Ovary (tissue), 3 donors: ENCODE measurements around the gene MEG3.

Experiments
- CTCF ChIP-seq, 3 donors: fragments of 450-650 bp in 2 of 3; fragments of 200-600 bp in 1 of 3; IDR thresholded peaks; one replicate each; pipeline versions ENCODE4 v1.5.1 to v1.8.0; 2016 to 2022; ENCODE audit warnings: antibody characterized with exemption in 3 of 3, mild to moderate bottlenecking in 1 of 3
- EP300 ChIP-seq: sonication (generic); formaldehyde crosslinking; IDR thresholded peaks from one replicate; pipeline ENCODE4 v1.6.1; 2017; ENCODE audit warnings: antibody characterized with exemption
- POLR2A ChIP-seq: fragments of 450-650 bp; IDR thresholded peaks from one replicate; pipeline ENCODE4 v1.6.1; 2017; ENCODE audit warnings: antibody characterized with exemption, mild to moderate bottlenecking, moderate library complexity
- donor health status: DM: no; HTN: no; CAD: no.

GRCh38 chr14:100787659-100788058 lies 38.3 kb upstream of the MEG3 start:
- TF ChIP-seq POLR2A (no peak), CTCF (IDR thresholded peaks at IDR 0.05) (no peak), EP300 (no peak)
